ENCODE results near the gene TCHP.

DNA sequence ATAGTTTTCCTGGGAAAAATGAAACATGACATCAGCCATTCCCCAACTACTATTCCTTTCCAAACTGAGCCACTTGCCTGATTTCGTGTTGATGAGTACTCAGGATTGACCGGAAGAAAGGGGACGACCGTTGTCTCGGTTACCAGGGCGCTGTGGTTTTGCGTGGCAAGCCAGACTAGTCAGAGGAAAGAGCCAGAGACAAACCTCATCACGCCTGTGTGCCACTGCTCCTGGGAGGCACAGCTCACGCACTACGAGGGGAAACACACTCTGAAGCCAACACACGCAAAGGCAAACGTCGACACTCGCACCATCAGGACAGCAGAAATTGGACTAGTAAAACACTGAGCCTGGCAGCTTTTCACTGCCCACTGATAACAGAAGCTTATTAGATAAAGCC is 61.1 kb downstream of the TCHP start:
- TF ChIP-seq POLR2A (IDR thresholded peaks at IDR 0.05) = no peak
- TF ChIP-seq, protein P1, sequence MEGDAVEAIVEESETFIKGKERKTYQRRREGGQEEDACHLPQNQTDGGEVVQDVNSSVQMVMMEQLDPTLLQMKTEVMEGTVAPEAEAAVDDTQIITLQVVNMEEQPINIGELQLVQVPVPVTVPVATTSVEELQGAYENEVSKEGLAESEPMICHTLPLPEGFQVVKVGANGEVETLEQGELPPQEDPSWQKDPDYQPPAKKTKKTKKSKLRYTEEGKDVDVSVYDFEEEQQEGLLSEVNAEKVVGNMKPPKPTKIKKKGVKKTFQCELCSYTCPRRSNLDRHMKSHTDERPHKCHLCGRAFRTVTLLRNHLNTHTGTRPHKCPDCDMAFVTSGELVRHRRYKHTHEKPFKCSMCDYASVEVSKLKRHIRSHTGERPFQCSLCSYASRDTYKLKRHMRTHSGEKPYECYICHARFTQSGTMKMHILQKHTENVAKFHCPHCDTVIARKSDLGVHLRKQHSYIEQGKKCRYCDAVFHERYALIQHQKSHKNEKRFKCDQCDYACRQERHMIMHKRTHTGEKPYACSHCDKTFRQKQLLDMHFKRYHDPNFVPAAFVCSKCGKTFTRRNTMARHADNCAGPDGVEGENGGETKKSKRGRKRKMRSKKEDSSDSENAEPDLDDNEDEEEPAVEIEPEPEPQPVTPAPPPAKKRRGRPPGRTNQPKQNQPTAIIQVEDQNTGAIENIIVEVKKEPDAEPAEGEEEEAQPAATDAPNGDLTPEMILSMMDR (IDR thresholded peaks at IDR 0.05) = no peak
